ENCODE data around the gene SLC35F6.

The SLC35F6 gene

GRCh38 chr2:26737221-26737620 lies 26.9 kb upstream of the SLC35F6 start:
- no peak for DNase-seq (ENCODE audit: low spot score)
- in situ Hi-C loops (cut with MboI; ENCODE audit: low sequenced_read_pairs, unreplicated experiment): no loop called here
- no peak for TF ChIP-seq CTCF (IDR thresholded peaks at IDR 0.05; ENCODE audit: borderline replicate concordance, control extremely low read depth, extremely low read depth, insufficient read depth, missing control alignments)

GRCh38 chr2:26738481-26738880 lies 25.6 kb upstream of the SLC35F6 start:
- TF ChIP-seq CTCF (IDR thresholded peaks at IDR 0.05; ENCODE audit: borderline replicate concordance, control extremely low read depth, extremely low read depth, insufficient read depth, missing control alignments): no peak
- DNase-seq (ENCODE audit: low spot score): no peak
- in situ Hi-C loops (cut with MboI; ENCODE audit: low sequenced_read_pairs, unreplicated experiment): no loop called here

GRCh38 chr2:26739514-26739913 lies 24.6 kb upstream of the SLC35F6 start:
- in situ Hi-C loops (cut with MboI; ENCODE audit: low sequenced_read_pairs, unreplicated experiment): no loop called here
- TF ChIP-seq CTCF (IDR thresholded peaks at IDR 0.05; ENCODE audit: borderline replicate concordance, control extremely low read depth, extremely low read depth, insufficient read depth, missing control alignments): no peak
- no peak for DNase-seq (ENCODE audit: low spot score)

GRCh38 chr2:26740346-26740745 lies 23.7 kb upstream of the SLC35F6 start:
- in situ Hi-C loops (cut with MboI; ENCODE audit: low sequenced_read_pairs, unreplicated experiment): loop anchor here (10.0 kb wide), 1 partner anchor 136 kb away; no protein-coding TSS in a partner anchor
- no peak for DNase-seq (ENCODE audit: low spot score)
- TF ChIP-seq CTCF (IDR thresholded peaks at IDR 0.05; ENCODE audit: borderline replicate concordance, control extremely low read depth, extremely low read depth, insufficient read depth, missing control alignments): no peak

- no peak for DNase-seq (ENCODE audit: low spot score)
- in situ Hi-C loops (cut with MboI; ENCODE audit: low sequenced_read_pairs, unreplicated experiment): loop anchor here (10.0 kb wide), 1 partner anchor 136 kb away; no protein-coding TSS in a partner anchor
- no peak for TF ChIP-seq CTCF (IDR thresholded peaks at IDR 0.05; ENCODE audit: borderline replicate concordance, control extremely low read depth, extremely low read depth, insufficient read depth, missing control alignments)
Measured at GRCh38 chr2:26740890-26741302, 23.2 kb upstream of the SLC35F6 start.

- in situ Hi-C loops (cut with MboI; ENCODE audit: low sequenced_read_pairs, unreplicated experiment): loop anchor here (10.0 kb wide), 1 partner anchor 137 kb away; no protein-coding TSS in a partner anchor
- DNase-seq (ENCODE audit: low spot score): no peak
- TF ChIP-seq CTCF (IDR thresholded peaks at IDR 0.05; ENCODE audit: borderline replicate concordance, control extremely low read depth, extremely low read depth, insufficient read depth, missing control alignments): no peak
Measured at GRCh38 chr2:26742048-26742770, 21.9 kb upstream of the SLC35F6 start.
